HG03354 (cell line): ENCODE data around the gene VGLL4.
A peak's percentile ranks its signal among the peaks of the same experiment; 100 is the strongest.
"Not testable (repeated sequence)": the region's sequence is repeated elsewhere in the genome, so short reads cannot be mapped to it uniquely, and the experiment has no call there.

Experiments
- ATAC-seq: cut with Tn5 transposase; IDR thresholded peaks from one replicate; pipeline ENCODE4 v1.9.1; 2021; ENCODE audit warnings: mild to moderate bottlenecking; ENCODE audit not compliant: unreplicated experiment, poor library complexity, severe bottlenecking

VGLL4 gene

GRCh38 chr3:11592445-11593298, 51.0 kb downstream of the VGLL4 start:
- no peak for ATAC-seq

DNA sequence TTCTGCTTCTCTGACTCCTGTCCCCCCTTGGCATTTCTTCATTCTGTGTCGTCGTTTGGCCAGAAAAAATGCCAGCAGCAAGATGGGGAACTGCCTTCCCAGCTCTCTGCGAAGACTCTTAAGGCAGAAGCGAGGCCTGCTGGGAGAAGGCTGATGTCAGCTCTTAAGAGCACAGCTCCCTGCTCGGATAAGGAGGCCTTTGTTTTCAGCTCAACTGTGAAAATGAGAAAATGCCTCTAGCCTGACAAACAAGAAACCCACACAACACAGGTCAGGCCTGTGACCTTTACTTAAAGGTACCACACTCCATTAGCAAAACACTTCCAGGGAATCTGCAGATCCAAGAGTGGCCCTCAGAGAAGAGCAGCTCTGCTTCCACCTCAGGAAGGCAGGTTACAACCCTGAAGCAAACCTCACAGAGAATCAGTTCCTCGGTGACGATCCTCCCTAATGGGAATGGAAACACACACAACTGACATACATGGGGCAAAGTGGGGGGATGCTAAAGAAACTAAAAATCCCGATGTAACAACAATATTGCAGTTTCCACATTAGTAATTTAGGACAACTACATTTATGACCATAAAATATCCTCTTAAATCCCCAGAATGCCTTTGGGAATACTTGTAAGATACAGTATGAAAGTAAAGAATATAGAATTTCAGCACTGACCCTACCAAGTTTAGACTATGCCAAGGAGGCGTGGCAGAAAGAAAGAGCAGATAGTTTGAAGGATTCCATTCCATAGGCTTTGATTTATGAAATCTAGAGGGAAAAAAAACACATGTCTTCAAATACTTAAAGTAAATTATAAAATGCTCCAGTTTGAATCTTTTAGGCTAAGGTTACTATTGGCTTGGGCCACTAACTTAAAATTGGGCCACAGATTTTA, 52.1 kb downstream of the VGLL4 start:
- no peak for ATAC-seq

DNA sequence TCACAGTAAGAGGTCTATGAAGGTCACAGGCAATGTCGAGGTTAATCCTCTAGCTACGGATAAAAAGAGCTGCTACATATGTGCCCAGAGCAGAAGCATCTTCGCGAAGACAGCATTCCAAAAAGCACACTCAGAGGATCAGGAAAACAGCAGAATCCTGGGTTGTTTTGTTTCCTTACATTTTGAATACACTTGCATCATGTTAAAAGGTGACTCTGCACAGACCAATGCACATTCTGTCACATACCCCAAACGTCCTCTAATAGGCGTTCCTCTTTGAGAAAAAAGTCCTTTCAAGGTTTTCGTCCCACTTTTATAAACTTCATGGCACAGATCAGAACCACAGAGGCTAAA, 52.7 kb downstream of the VGLL4 start:
- ATAC-seq: no peak

- ATAC-seq: no peak
Observed at GRCh38 chr3:11589706-11590105, 54.0 kb downstream of the VGLL4 start.

GRCh38 chr3:11588755-11589154, 55.0 kb downstream of the VGLL4 start:
- no peak for ATAC-seq

- no peak for ATAC-seq
Observed at GRCh38 chr3:11588338-11588737, 55.4 kb downstream of the VGLL4 start.

DNA sequence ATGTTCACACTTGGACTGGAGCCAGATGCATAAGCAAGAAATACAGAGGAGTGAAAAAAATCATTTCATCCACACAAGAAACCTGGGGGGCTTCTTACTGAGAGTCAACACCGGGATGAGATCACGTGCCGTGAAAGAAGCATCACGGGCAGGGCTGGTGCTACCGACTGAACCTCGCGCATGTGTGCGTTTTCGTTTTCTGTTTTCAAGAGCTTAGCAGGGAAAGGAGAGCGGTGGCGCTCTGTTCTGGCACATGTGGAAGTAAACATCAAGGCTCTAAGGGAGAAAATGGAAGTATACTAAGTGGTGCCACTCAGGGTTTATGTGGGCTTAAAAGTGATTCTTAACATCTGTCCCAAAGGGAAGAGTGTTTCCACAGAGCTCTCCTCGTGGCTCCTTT, 55.9 kb downstream of the VGLL4 start:
- ATAC-seq: no peak

GRCh38 chr3:11584570-11584969, 59.1 kb downstream of the VGLL4 start:
- ATAC-seq: no peak

DNA sequence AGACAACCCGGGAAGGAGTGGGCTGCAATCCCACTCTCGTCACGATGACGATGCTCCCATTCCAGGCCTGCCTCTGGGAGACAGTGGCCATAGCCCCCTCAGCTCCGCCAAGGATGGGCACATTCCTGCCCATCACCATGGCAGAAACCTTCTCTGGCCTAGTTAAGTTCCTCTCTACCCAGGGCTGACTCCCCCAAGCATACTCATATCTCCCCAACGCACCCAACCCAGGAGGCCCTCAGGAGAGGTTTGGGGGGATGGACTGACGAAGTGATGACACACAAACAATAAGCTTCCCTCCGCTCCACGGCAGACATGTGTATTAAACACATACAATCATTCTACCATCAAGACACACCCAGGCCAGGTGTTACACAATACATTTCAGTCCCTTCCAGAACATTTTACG, 60.1 kb downstream of the VGLL4 start:
- no peak for ATAC-seq

DNA sequence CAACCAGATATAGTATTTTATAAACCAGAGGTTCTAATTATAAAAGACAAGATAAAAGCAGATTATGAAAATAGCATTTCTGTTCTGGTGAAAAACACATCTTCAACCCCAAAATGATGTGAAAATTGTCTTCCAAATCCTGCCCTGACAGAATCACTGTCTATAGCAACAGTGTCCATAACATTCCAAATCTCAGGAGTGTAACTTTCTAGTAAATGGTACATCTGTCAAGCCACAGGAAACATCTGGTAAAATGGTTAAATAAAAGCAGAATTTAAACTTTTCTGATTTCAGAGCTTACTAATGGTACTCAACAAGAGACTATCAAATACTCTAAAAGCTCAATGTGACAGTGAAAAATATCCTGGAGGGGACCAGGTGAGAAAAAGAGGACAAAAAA, 60.5 kb downstream of the VGLL4 start:
- no peak for ATAC-seq

DNA sequence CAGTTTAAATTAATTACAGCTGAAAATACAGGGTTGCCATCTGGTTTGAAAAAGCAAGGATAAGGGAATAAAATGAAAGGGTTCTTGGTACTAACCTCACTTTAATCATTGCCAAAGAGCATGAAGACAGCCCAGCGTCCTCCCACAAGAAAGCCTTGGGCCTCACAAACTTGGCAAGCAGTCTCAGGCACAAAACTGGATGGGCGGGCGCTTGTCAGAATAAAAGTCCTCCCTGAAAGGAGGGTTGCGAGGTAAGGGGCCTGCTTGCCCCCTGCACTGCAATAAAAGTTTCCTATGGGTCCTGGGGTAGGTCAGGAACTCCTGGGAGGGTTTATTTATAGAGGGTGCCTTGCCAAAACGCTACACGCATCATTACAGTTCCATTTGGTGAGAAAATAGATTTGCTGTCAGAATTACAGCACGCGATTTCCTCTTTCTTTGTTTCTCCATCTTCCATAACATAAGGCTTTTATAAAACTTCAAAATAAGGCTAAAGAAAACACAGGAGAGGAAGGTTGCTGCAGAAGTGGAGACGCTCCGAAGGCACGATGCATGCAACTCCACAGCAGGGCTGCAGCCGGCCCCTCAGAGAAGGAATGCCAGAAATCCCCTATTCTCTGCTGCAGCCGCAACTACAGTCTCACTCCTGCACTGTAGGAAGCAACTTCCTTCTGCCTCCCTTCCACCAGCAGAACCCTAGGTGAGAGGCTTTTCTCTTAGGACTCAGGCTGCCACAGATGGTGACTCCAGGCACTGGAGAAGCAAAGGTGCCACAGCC, 61.3 kb downstream of the VGLL4 start:
- ATAC-seq: peak; percentile 57

- no peak for ATAC-seq
Observed at GRCh38 chr3:11581237-11582190, 62.2 kb downstream of the VGLL4 start.

DNA sequence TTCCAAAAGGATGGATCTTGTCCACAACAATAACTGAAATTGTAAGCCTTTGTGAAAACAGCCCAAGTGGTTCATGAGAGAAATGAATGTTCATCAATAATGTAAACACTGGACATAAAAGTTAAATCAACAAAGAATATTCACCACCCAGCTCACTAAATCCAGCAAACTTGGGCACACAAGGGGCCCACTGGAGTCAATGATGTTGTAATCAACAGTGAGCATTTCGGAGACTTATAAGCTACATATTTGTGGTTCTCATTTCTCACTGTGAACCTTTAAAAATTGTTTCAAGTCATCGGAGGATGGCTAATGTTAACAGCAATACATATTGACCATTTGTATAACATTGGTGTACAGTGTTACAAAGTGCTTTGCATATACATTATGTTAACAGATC, 63.1 kb downstream of the VGLL4 start:
- no peak for ATAC-seq

DNA sequence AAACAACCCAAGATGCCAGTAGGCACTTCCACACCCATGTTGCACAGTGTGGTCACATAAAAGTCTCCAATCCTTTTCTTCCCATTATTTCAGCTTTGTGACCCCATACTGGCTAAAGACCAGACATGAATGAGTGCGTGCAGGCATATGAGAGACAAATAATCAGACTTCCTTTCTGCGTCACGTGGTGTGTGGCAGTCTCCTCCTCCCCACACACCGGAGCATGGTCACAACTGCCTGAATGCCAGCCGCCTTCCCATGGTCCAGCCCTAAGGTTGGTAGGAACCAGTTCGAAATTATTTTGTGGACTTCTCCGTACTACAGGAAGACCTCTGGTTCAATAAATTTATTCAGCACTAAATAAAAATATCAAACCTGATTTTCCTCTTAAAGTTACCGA, 65.5 kb downstream of the VGLL4 start:
- ATAC-seq: no peak

DNA sequence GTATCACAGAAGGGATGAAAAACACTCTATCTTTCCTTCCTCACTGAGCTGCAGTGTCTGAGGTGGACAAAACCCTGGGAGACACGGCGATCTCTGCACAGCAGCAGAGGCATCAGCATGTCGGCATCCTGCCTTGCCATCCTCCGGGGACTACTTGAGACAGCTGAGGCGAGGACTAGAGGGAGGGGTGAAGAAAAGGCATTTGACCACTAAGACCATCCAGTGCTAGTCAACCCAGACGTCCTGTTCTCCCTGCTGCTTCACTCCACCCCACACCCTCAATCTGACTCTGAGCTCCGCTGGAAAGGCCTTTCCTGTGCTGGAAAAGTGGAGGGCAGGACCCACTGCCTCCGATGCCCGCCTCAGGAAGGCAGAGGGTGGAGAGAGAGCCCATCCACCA, 67.3 kb downstream of the VGLL4 start:
- no peak for ATAC-seq

DNA sequence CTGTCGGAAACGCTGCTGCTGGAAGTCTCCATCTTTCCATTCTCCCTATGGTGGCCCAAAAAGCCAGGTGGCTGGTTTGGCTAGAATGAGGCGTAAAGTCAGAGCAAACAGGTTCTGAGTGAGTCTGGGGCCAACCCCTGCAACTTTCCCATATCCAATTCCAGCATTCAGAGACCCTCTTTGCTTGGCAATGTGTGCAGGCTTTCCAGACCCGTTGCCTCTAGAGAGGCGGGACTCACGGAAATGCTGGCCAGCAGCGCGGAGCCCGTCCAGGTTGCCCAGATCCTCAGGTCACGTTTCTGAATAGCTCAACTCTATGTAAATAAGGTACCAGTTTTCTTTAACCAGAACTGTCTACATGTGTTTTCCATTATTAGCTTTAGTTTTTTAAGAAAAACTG, 68.0 kb downstream of the VGLL4 start:
- no peak for ATAC-seq

- no peak for ATAC-seq
Observed at GRCh38 chr3:11574981-11575669, 68.6 kb downstream of the VGLL4 start.

GRCh38 chr3:11572660-11573059, 71.1 kb downstream of the VGLL4 start:
- not testable (repeated sequence) for ATAC-seq
